Right lung (tissue), 5 donors: ENCODE measurements around the gene TALDO1. TPM values are rescaled to one million over a fixed set of nuclear protein-coding genes. Genes with fewer than 3 reads are reported as not detected.

Experiments used
- DNase-seq, 2 donors: peaks; one replicate each; pipeline ENCODE4 v3.0.0-alpha.2; 2013
- polyA plus RNA-seq, 5 donors: library from polyadenylated mRNA; unstranded; fragments of 120-200 nt; gene quantifications; one replicate each; pipeline versions ENCODE4 v1.2.1 to v1.2.3, GENCODE V29; 2013; ENCODE audit warnings: inconsistent platforms in 1 of 5, low replicate concordance in 1 of 5; ENCODE audit not compliant: insufficient read length in 5 of 5, insufficient read depth in 1 of 5

The TALDO1 gene
- polyA plus RNA-seq, 5 donors, result 100 to 129 (median 107) TPM

- no peak for DNase-seq
These were observed 35.3 kb downstream of the TALDO1 start for GRCh38 chr11:782264-783174.

GRCh38 chr11:783581-784015, 36.3 kb downstream of the TALDO1 start:
- peak; percentile 52 to 56 for DNase-seq

GRCh38 chr11:786235-787083, 39.2 kb downstream of the TALDO1 start:
- no peak for DNase-seq

- DNase-seq, result no peak
These were observed 39.9 kb downstream of the TALDO1 start for GRCh38 chr11:787084-787675.

DNA sequence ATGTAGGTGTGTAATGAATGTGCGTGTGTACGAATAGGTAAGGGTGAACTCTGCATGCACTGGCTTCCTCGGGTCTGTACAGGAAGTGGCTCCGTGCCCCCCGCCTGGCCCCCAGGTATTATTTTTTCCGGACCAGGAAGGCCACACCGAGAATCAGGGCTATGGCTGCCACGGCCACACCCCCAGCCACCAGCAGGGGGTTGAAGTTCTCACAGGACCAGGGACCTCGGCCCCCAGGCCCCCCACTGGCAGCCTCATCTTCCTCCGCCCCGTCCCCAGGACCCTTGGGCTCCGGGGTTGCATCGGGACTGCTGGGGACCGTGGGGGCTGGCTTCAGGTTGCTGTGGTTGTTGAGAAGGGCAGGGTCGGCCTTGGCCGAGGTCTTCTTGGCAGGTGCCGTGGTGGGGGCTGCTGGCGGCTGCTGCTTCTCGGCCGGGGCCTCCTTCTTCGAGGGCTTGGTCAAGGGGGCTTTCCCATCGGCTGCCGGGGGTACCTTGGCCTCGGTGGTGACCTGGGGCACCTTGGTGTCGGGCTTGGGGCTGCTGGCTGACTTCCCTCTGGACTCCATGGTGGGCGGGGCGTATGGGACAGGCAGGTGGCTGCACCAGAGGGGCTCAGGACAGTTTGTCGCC, 40.9 kb downstream of the TALDO1 start:
- no peak for DNase-seq

- DNase-seq, result no peak
These were observed 42.0 kb downstream of the TALDO1 start for GRCh38 chr11:788953-789940.

DNA sequence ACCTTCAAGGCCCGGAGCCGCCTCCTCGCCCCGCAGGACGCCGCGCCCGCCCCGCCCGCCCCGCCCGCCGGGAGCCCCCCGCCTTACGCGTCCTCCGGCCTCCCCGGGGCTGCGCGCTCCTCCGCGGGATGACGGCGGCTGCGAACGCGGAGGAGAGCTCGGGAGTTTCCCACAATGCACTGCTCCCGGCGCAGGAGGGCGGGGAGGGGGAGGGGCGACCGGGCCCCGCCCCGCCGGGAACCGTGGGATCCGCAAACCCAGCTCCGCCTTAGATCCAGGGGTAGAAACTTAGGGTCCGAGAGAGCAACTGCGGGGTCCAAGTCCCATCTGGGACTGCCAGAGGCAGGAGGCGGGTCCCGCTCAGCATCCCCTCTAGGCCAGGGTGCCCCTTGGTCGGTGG, 42.7 kb downstream of the TALDO1 start, which contains the start of gene CEND1:
CEND1 (minus strand) TSS at position 148 of the 400 bp plus-strand sequence. CDS start 1,514 bp downstream, outside the sequence.
- DNase-seq, result no peak

GRCh38 chr11:790721-791564, 43.7 kb downstream of the TALDO1 start:
- DNase-seq, result no peak

DNA sequence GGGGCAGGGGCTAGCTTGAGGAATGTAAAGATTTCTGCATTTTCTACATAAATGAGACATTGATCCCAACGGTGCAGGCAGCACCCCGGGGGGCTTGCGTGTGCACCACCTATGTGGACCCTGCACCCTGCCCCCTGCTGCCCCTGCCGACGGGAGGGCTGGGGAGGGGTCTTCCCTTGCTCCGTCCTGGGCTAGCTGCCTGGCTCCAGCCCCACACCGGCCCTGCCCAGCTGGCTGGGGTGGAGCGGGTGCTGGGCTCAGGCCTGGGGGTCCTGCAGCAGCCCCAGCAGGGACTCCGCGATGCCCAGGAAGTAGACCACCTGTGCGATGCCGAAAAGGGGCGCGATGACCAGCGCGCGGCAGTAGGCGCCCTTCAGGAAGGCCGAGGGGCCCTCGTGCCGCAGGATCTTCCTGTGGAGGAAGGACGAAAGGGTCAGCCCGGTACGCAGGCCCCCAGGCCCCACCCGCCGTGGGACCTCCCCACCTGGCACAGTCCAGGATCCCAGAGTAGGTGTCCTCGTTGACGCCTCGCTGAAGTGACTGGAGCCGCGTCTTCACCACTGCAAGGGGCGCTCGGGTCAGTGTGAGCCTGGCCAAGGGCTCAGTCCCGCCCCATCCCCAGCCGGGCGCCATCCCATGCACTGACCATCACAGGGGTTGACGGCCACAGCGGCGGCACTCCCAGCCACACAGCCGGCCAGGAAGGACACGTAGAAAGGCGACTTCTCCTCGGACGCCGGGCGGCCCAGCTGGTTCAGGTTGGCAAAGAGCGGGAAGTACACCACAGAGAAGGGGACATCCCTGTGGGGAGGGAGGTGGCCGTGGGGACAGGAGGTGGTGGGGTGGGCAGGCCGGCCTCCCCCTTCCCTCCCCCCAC, 44.6 kb downstream of the TALDO1 start:
- no peak for DNase-seq

- no peak for DNase-seq
These were observed 45.2 kb downstream of the TALDO1 start for GRCh38 chr11:792535-792821.

DNA sequence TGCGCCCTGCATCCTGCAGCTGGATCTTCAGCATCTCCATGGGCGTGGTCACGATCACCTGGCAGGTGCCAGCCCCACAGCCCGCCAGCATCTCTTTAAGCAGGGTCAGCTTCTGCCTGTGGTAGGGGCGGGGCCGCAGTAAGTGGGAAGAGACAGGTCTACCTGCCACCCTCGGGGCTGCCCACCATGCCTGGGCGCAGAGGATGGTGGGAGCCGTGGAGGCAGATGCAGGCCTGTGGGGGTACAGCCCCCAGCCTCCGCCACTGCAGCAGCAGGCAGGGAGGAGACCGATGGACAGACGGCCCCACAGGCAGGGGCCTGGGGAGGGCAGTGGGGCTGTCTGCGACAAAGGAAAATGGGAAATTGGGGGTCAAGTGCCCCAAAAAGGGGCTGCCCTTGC, 45.6 kb downstream of the TALDO1 start:
- no peak for DNase-seq

DNA sequence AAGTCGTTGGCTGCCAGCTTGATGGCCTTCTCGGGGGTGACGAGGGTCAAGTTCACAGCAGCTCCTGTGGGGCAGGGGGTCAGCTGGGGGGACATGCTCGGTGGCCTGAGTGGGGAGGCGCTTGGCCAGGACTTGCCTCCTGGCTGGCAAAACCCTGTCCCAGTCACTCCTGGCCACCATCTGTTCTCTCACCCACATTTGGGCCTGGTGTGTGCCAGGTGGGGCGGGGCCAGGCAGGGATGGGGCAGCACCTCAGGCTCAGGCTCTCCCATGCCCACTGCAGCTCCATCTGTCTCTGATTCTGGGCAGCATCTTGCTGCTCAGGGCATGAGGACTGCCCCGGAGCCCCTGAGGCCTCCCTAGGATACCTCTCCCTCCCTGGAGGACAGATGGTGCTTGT, 46.3 kb downstream of the TALDO1 start:
- no peak for DNase-seq

GRCh38 chr11:794013-794765, 46.9 kb downstream of the TALDO1 start:
- DNase-seq, result no peak

DNA sequence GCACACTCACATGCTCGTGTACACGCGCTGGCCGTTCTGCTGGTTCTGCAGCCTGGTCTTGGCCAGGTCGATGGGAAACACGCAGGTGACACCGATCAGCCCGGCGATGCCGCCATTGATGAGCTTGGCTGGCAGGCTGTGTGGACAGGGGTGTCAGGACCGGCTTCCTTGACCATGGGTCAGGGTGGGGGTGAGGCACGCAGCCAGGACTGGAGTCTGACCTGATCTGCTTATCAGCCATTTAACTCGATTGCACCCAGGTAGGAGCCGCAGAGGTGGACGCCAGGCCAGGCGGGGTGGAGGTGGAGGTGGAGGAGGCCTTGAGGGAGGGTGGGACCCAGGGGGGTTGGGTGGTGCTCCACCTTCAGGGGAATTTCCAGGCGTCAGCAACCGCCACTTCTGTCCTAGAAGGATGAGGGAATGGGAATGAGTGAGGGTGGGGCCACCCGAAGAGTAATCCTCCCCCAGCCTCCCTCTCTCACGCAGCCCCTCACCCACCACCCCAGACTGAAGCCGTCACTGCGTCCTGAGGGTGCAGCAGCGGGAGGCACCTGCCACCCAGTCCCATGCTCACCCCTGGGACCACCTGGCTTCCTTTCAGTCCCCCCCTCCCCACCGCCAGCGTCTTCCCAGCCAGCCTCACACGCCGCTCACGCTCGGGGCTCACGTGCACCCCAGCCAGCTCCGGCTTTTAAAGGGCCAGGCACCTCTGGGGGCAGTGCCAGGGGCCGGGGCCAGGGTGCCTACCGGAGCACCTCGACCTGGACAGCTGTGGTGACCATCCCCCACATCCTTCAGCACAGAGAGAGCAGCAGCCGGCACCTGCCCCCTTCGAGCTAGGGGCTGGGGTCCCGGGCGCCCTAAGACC, 47.7 kb downstream of the TALDO1 start:
- DNase-seq, result no peak

DNA sequence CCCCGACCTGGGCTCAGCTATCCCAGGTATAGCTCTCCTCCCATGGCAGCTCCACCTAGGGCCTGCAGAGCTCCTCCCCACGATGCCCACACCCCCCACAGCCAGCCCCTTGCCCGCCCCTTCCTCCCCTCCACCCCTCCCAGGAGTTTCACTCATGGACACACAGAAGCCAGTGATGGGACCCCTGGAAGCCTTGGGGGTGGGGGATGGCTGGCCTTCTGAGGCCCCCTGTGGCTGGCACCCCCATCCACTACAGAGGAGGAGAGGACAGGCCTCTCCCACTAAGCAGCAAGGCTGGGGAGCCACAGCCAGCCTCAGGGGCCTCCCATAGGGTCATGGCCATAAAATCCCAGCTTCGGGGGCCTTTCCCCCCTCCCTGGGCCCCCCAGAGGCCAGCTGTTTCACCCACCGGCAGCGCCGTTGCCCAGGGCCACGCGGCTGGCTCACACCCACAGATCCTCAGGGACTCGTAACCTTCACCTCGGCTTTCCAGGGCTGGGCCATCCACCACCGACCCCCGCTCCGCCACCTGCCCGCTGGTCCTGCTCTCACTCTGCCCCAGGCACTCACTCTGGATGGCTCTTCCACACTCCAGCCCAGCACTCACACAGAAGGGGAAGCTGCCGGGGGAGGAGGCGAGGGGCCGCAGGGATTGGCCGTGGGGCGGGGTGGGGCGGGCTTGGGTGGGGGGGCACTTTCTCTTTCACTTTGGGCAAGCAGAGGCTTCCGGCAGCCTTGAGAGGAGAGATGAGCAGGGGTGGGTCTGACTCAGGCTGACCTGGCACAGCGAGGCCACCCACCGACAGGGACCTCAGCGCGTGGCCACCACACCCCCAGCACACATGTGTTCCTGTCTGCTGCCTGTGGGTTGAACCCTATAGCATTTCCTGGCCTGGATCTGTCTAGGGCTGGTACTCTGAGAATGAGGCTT, 48.6 kb downstream of the TALDO1 start:
- DNase-seq, result peak; percentile 66 to 72
